ENCODE results near the gene PLCD3. TPM values are rescaled to one million over a fixed set of nuclear protein-coding genes. Genes with fewer than 3 reads are reported as not detected.

The PLCD3 gene
- total and polyA plus RNA-seq, 2 of the 8 experiments (the other 6 are each of a cell fraction or from before 2014, with no cell fraction given) = 26.5 to 48.1 TPM

- TF ChIP-seq EZH2 (IDR thresholded peaks at IDR 0.05; ENCODE audit: low read depth, low read length, severe bottlenecking) = no peak
- no peak for TF ChIP-seq CEBPB (IDR thresholded peaks at IDR 0.05; ENCODE audit: low read depth, low read length)
- no peak for TF ChIP-seq FOSL1 (IDR thresholded peaks at IDR 0.05; ENCODE audit: insufficient read depth, low read depth, low read length)
- no peak for TF ChIP-seq TAF7 (optimal IDR thresholded peaks at IDR 0.05; ENCODE audit: borderline replicate concordance, low read depth, low read length)
- TF ChIP-seq, protein P1, sequence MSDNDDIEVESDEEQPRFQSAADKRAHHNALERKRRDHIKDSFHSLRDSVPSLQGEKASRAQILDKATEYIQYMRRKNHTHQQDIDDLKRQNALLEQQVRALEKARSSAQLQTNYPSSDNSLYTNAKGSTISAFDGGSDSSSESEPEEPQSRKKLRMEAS (IDR thresholded peaks at IDR 0.05) = no peak
These were observed 15.0 kb downstream of the PLCD3 start (continued) for GRCh38 chr17:45117334-45117733.
